GM12892 (cell line): ENCODE measurements around the gene TRIM22. TPM values are rescaled to one million over a fixed set of nuclear protein-coding genes. Genes with fewer than 3 reads are reported as not detected.
"Not testable (repeated sequence)": the region's sequence is repeated elsewhere in the genome, so short reads cannot be mapped to it uniquely, and the experiment has no call there.

Source experiments
- DNase-seq: peaks from one replicate; pipeline ENCODE4 v3.0.0; 2011; ENCODE audit not compliant: insufficient read length
- FAIRE-seq: peaks from 2 replicates; lab custom pipeline; 2011; peaks lifted over from hg19 to GRCh38; lab: Jason Lieb, UNC
- POLR2A ChIP-seq: IDR thresholded peaks from 2 replicates; pipeline ENCODE4 v1.6.1; 2011; ENCODE audit warnings: low read depth, low read length, control low read depth
- POLR2AphosphoS5 ChIP-seq: IDR thresholded peaks from 2 replicates; pipeline ENCODE4 v1.6.1; 2011; ENCODE audit warnings: low read depth, low read length, control low read depth
- TAF1 ChIP-seq: IDR thresholded peaks from 2 replicates; pipeline ENCODE4 v1.6.1; 2011; ENCODE audit warnings: low read depth, mild to moderate bottlenecking, control low read depth, low read length, borderline replicate concordance
- polyA plus RNA-seq: library from polyadenylated mRNA; unstranded; fragments of >200 nt; gene quantifications from one replicate; pipeline ENCODE4 v1.2.1, GENCODE V29; 2012; ENCODE audit warnings: missing spikeins, inconsistent platforms; ENCODE audit not compliant: missing spikeins

The TRIM22 gene, protein sequence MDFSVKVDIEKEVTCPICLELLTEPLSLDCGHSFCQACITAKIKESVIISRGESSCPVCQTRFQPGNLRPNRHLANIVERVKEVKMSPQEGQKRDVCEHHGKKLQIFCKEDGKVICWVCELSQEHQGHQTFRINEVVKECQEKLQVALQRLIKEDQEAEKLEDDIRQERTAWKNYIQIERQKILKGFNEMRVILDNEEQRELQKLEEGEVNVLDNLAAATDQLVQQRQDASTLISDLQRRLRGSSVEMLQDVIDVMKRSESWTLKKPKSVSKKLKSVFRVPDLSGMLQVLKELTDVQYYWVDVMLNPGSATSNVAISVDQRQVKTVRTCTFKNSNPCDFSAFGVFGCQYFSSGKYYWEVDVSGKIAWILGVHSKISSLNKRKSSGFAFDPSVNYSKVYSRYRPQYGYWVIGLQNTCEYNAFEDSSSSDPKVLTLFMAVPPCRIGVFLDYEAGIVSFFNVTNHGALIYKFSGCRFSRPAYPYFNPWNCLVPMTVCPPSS
- polyA plus RNA-seq, result 250 TPM

DNA sequence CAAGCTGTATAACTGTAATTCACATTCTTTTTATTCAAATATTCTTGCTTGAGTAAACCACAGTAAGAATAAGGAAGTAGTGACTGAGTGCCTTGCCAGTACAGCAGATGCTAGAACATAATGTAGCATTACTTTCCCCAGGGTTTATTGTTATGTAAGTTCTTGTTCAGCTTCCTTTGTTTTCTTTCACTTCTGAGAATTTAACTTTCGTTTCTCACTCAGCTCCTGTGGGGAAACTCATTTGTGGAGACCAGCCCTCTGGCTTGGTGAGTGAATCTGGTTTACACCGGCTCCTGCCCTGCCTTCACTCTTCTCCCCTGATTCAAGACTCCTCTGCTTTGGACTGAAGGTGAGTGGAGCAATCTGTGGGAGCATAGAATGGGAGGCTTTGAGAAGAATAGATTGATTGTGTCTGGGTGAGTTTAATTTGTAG lies at the start of gene TRIM22:
Gene TRIM22, plus strand, starts transcription at position 240 of the 433 bp plus-strand sequence. CDS start 6,443 bp downstream, outside the sequence.
- FAIRE-seq (peak; percentile 95), DNase-seq (peak; percentile 34)
- peak; percentile 63; the same call in 1 of the 2 replicates for TF ChIP-seq POLR2A
- TF ChIP-seq POLR2AphosphoS5, result peak; percentile 73
- TF ChIP-seq TAF1, result 0 out of 2 replicates have a peak, but pooled peaks have one; percentile 30

DNA sequence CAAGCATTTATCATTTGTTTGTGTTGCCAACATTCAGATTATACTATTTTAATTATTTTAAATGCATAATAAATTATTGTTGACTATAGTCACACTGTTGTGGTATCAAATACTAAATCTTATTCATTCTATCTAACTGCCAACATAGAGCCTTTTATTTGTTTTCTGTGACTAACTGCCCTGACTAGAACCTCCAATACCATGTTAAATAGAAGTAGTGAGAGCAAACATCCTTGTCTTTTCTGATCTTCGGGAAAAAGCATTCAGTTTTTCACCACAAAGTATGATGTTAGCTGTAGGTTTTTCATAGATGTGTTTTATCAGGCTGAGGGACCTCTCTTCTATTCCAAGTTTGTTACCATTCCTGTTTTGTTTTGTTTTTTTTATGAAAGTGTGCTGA lies 49.6 kb upstream of the TRIM22 start:
- TF ChIP-seq POLR2AphosphoS5 (no peak), TAF1 (no peak), POLR2A (no peak)
- DNase-seq (no peak), FAIRE-seq (no peak)

DNA sequence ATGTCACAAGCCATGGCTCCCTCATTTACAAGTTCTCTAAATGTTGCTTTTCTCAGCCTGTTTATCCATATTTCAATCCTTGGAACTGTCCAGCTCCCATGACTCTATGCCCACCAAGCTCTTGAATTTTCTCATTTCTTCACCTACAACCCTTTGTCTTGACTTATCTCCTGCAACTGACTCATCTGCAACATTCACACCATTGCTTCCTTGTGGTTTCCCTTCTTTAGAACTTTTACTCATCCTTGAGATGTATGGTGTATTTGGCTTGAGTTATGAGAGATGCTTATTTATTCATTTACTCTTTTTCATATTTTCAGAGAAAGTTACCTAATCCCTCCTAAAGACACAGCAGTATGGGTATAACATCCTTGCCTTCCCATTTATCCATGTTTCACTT lies 46.0 kb upstream of the TRIM22 start:
- DNase-seq (no peak), FAIRE-seq (no peak)
- TF ChIP-seq POLR2A (no peak), POLR2AphosphoS5 (no peak), TAF1 (no peak)

DNA sequence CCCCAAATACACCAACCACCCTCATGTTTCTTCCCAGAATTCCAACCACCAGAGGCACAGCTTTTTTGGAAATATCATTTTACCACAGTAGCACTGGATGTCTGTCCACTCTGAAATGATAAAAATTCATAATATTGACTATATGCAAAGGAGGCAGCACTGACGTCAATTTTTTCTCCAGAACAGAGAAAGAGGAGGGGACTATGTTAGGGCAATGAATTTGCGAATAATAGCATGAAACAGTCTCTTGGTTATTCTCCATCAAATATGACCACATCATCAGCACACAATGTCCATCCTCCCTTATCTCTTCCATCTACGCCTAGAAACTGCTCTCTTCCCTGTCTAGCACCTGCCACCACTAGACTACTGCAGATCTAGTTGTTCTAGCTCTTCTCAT lies 43.5 kb upstream of the TRIM22 start:
- DNase-seq (no peak), FAIRE-seq (no peak)
- TF ChIP-seq TAF1 (no peak), POLR2A (no peak), POLR2AphosphoS5 (no peak)

DNA sequence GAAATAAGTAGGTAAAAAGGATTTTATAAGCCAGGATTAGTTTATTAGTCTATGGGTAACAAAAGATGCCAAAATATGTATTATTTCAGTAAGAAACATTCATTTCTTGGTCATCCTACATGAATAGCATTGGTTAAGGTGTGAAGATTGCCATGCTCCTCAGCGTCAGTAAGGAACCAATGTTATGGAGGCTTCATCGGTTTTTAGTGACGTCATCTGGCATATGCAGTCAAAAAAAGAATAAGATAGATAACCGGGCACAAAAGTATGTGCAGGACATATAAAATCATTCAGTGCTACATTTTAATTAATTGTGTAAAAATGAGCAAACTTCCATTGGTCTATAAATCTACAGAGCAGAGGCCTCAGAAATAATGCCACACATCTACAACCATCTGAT lies 34.1 kb upstream of the TRIM22 start:
- no peak for TF ChIP-seq TAF1
- DNase-seq (no peak), FAIRE-seq (no peak)

DNA sequence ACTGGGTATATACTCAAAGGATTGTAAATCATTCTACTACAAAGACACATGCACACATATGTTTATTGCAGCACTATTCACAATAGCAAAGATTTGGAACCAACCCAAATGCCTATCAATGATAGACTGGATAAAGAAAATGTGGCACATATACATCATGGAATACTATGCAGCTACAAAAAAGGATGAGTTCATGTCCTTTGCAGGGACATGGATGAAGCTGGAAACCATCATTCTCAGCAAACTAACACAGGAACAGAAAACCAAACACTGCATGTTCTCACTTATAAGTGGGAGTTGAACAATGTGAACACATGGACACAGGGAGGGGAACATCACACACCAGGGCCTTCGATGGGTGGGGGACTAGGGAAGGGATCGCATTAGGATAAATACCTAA lies 32.6 kb upstream of the TRIM22 start:
- FAIRE-seq, result not testable (repeated sequence)

DNA sequence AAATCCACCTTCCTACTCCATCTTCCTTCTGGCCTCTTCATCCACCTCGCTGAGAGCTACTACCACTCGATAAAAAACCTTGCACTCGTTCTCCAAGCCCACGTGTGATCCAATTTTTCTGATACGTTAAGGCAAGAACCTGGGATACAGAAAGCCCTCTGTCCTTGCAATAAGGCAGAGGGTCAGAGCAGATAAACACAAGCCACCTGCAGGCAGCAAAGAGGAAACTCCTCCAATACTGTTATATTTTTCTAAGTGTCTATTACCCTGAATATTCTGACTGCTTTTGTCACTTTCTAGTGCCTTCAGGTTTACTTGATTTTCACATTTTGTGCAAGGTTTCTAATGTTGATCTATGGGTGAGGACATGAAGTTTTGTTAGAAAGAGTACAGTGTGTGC lies 31.3 kb upstream of the TRIM22 start:
- no peak for DNase-seq
- FAIRE-seq, result no peak
- TF ChIP-seq POLR2A, result no peak
- TF ChIP-seq POLR2AphosphoS5, result no peak
- no peak for TF ChIP-seq TAF1

More for the DNA sequence above, 32.6 kb upstream of the TRIM22 start:
- DNase-seq, result not testable (repeated sequence)

DNA sequence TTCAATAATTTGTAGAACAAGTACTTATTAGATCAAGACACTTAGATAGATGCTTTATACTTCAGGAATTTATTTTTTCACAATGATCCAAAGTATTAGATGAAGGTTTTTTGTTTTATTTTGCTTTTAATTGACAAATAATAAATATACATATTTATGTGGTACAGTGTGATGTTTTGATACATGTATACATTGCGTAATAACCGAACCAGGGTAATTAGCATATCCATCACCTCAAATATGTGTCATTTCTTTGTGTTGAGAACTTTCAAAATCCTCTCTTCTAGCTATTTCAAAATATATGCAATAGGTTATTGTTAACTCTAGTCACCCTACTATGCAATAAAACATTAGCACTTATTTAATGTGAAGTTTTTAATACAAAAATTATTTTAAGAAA lies 26.1 kb upstream of the TRIM22 start:
- no peak for TF ChIP-seq TAF1
- no peak for TF ChIP-seq POLR2AphosphoS5
- no peak for TF ChIP-seq POLR2A
- FAIRE-seq, result no peak
- no peak for DNase-seq

DNA sequence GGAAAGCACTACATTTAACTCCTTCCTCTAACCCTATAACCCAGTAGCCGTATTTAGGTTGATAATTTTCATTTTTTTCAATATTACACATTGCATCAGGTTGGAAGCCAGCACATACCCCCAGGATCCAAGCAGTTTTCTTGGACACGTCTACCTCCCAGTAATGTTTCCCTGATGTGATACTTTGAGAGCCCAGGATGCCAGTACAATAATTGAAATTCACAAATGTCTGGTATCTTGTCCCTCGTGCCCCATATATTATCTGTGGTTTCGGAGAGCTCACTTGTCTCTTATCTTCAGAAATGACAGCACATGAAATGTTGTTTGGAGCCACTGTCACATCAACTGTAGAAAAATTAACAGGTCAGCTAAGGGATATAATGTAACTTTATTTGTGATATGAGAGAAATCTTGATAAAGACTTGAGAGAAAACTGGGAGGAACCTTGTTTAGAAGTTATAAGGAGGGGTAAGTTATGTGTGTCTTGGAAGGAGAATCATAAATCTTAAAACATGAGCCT lies 24.5 kb upstream of the TRIM22 start:
- TF ChIP-seq POLR2A (no peak), POLR2AphosphoS5 (no peak), TAF1 (no peak)
- FAIRE-seq (no peak), DNase-seq (no peak)

DNA sequence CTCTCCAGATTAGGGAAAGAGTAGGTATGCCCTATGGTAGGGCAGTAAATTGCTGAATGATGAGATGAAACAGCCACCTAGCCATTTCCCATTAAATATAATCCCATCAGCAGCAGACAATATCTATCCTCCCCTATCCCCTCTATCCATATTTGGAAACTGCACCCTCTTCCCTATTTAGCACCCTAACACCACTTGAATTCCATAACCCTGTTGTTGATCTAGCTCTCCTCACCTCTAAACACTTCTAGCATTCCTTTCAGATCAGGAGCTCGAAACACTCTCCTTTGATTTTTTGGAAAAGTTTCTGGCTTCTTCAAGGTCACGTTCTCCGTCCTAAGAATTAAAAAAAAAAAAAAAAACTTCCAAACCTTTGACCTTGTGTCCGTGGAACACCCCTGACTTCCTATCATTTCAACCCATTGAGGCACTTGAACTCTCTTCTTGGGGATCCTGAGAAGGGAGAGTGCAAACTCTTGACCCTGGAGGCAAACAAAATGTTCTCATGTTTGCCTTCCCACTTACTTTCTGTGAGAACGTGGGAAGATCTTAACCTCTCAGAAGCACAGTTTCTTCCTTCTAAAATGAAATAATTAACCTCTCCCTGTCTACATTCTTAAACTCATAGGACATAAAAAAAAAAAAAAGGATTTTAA lies 23.7 kb upstream of the TRIM22 start:
- FAIRE-seq (no peak), DNase-seq (no peak)
- TF ChIP-seq POLR2A (no peak), TAF1 (no peak), POLR2AphosphoS5 (no peak)

DNA sequence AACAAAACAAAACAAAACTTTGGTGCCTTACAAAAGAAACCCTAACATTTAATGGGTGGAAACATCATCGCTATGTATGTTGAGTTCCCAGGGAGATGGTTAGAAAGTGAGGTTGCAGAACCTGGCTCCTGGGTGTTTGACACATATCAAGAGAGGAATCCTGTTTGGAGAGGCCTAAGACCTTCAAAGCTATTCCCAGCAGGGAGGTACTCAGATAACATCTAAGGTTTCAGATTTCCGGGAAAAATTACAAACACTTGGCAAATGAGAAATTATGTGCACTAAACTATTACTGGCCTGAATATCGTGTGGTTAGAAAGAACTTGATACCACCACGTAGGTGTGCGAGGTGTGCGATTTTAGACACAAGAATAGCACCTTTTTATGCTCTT lies 23.2 kb upstream of the TRIM22 start:
- no peak for FAIRE-seq
- DNase-seq, result no peak
- TF ChIP-seq POLR2A (no peak), POLR2AphosphoS5 (no peak), TAF1 (no peak)

DNA sequence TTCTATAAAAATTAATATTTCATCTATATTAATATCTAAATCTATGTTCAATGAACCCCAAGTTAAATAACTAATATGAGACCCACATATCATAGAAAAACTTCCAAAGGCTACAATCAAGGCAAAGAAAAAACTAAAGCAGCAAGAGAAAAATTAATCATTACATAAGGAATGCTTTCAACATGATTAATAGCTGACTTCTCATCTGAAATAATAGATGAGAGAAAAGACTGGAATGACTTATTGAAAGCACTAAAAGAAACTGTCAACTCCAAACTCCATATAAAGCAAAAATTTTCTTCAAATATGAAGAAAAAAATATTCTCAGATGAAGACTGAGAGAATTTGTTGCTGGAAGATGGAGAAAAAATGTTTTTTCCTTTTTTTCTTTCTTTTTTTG lies 17.8 kb upstream of the TRIM22 start:
- TF ChIP-seq POLR2AphosphoS5, result no peak
- FAIRE-seq, result no peak

More for the DNA sequence above, 17.8 kb upstream of the TRIM22 start:
- no peak for DNase-seq
